NCI-H524 treated with DMSO at 0.1 percent for 48 hours (cell line): ENCODE measurements around the gene DAB1.
A peak's percentile ranks its signal among the peaks of the same experiment; 100 is the strongest.

ENCODE experiments used
- DNase-seq: peaks from one replicate; lab custom pipeline; 2025; lab: John Stamatoyannopoulos, UW

DAB1 gene

GRCh38 chr1:57272601-57273000 is 151.3 kb downstream of the DAB1 start:
- DNase-seq: no peak

GRCh38 chr1:57272150-57272549 is 151.7 kb downstream of the DAB1 start:
- DNase-seq: no peak

- peak; percentile 91 for DNase-seq
Observed at GRCh38 chr1:57270927-57271698, 152.7 kb downstream of the DAB1 start.

GRCh38 chr1:57269630-57270225 is 154.1 kb downstream of the DAB1 start:
- peak; percentile 83 for DNase-seq

DNA sequence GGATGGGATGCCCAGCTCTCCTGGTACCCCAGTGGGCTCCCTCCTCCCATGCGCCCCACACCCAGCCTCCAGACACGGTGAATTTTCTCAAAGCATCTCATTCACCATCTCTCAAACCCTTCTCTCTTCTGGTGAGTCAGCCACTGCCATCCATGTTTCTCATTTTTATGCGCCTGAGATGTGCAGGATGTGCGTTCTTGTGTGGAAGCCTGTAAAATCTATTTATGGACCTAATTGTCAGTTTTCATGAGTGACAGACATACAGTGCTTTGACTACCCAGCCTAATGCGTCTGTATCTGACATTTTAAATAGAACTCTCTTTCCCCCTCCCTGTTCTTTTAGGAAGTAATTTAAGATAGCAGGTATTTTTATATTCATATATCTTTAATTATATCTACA is 158.8 kb downstream of the DAB1 start:
- DNase-seq: no peak

GRCh38 chr1:57262472-57262871 is 161.4 kb downstream of the DAB1 start:
- no peak for DNase-seq

GRCh38 chr1:57258557-57259325 is 165.1 kb downstream of the DAB1 start:
- DNase-seq: peak; percentile 52

GRCh38 chr1:57255945-57256344 is 167.9 kb downstream of the DAB1 start:
- no peak for DNase-seq

GRCh38 chr1:57254022-57254421 is 169.8 kb downstream of the DAB1 start:
- no peak for DNase-seq

GRCh38 chr1:57252597-57253294 is 171.1 kb downstream of the DAB1 start:
- peak; percentile 92 for DNase-seq

GRCh38 chr1:57250021-57250420 is 173.8 kb downstream of the DAB1 start:
- no peak for DNase-seq

DNA sequence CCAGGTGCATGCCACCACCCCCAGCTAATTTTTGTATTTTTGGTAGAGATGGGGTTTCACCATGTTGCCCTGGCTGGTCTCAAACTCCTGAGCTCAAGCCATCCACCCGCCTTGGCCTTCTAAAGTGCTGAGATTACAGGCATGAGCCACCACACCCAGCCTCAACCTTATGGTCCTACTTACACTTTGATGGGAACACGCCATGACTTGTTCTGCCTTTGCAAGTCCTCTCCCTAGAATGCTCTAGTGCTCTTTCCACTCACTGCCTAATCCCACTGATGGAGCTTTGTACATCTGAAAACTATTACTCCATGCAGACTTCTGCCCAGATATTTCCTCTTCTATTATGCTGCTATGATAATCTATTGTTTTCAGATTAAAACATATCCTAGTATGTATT is 174.3 kb downstream of the DAB1 start:
- no peak for DNase-seq

- DNase-seq: no peak
Observed at GRCh38 chr1:57248830-57249229, 175.0 kb downstream of the DAB1 start.

- peak; percentile 41 for DNase-seq
Observed at GRCh38 chr1:57238233-57238781, 185.6 kb downstream of the DAB1 start.

DNA sequence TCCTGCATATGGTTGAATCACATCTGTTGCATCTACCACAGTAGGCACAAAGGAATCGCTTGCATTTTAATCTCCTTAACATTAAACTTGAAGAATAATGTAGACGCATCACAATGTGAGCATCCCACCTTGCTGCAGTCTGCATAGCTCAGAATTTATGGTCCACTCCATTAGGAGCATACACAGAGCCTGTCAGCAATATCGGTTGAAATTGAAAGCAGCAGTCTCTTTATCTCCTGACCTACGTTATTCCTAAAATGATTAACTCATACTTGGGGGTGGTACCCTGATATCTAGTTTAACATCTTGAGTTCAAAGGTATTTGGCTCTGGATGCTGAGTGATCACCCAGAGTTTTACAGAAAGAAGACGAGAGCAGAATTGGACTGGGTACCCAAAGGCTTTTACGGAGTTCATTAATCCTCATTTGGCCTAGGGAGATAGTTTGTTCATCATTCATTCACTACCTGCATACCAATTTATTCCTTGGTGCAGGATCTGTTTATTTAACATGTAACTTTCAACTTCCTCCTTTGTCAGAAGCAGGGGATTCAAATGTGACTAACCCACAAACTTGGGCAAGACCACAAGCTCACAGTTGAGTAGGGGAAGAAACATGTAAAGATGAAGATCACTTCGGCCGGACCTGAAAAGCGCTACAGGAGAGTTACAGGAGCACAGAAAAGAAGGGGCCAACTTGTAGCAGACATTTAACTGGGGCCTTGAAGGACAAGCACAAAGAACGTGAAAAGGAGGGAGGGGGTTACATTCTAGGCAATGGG is 187.9 kb downstream of the DAB1 start:
- DNase-seq: no peak

DNA sequence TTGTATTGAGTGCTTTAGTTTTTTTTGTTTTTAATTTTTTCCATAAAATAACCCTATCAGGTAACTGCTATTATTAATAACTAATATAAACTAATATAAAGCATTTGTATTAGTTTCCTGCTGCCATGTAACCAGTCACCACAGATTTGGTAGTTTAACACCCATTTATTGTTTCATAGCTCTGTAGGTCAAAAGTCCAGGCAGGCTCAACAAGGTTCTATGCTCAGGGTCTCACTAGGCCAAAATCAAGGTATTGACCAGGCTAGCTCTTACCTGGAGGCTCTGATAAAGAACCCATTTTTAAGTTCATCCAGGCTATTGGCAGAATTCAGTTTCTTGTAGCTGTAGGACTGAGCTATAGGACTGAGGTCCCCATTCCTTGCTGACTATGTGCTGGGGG is 189.4 kb downstream of the DAB1 start:
- DNase-seq: no peak

GRCh38 chr1:57232500-57232899 is 191.4 kb downstream of the DAB1 start:
- no peak for DNase-seq

DNA sequence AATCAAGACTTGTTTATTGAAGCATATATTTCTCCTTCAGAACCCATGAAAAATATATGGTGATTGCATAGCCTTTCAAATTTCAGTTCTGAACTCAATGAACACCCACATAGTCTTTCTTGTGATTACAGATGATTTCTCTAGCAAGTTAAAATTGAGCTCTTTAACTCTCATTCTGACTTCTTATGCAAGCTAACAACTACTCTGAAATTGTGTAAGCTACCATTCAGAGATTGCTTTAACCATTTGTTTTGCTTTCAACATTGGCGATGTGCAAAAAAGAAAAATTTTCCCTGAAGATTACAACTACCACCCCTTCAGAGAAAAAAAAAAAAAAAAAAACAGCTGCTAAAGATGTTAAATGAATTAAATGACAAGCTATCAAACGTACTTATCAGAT is 193.9 kb downstream of the DAB1 start:
- DNase-seq: no peak

DNA sequence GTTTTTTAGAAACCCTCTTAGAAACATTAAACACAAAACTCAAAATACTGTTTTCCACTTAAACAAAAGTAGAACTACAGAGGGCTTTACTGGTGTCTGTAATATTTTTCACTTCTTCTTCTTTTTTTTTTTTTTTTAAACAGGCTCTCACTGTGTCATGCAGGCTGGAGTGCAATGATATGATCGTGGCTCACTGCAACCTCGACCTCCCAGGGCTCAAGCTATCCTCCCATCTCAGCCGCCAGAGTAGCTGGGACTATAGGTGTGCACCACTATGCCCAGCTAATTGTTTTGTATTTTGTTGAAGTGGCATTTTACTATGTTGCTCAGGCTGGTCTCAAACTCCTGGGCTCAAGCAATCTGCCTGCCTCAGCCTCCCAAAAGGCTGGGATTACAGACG is 194.8 kb downstream of the DAB1 start:
- DNase-seq: no peak

DNA sequence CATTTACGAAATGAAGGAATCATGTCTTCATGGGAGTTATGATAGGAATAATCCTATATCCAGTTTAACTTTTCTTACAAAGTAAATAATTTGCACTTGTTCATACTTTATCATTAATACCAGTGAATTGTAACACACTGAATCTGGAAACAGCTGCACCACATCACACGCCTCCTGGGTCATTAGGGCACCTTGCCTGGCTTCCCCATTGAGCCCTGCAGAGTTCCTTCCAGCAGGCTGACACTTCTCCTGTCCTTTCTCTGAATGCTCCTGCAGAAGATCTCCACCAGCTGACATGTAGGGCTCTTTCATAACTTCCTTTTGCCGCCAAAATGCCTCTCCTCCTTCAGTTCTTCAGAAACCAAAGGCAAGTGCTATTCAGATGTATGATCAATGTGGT is 201.1 kb downstream of the DAB1 start:
- no peak for DNase-seq

- DNase-seq: no peak
Observed at GRCh38 chr1:57222307-57222706, 201.6 kb downstream of the DAB1 start.
